Renal cortex interstitium (tissue), 11 donors: Measurements from ENCODE around the gene TRMT2A. TPM values are rescaled to one million over a fixed set of nuclear protein-coding genes. Genes with fewer than 3 reads are reported as not detected.

Experiments used
- DNase-seq, 11 donors: peaks; one replicate each; pipeline ENCODE4 v3.0.0-alpha.2; 2013; ENCODE audit warnings: low read depth in 9 of 11, low spot score in 4 of 11; ENCODE audit errors: extremely low read depth in 1 of 11
- polyA plus RNA-seq, 3 donors: library from polyadenylated mRNA; unstranded; fragments of 120-200 nt; gene quantifications; one replicate each; pipeline ENCODE4 v1.2.1, GENCODE V29; 2013; ENCODE audit not compliant: insufficient read length in 3 of 3

The TRMT2A gene
- polyA plus RNA-seq, 3 donors = 46.5 to 57.3 (median 55.3) TPM

DNA sequence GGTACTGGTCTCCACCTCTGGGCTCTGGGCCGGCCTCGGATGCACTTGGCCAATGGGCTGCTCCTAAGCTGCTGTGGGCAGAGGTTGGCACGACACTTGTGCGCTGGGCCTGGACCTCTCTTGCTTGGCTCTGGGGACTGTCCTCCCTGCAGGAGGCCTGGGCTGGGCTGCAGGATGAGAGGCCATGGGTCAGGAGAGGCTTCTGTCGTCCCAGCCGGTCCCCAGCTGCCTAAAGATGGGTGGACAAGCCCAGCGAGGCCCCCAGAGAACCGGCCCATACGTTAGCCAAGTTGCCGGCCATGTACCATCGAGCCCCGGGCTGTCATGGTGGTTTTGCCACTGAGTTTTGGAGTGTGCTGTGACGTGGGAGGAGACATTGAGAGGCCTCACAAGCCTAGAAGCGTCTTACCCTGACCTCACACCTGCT, 35.5 kb upstream of the TRMT2A start:
- no peak for DNase-seq

DNA sequence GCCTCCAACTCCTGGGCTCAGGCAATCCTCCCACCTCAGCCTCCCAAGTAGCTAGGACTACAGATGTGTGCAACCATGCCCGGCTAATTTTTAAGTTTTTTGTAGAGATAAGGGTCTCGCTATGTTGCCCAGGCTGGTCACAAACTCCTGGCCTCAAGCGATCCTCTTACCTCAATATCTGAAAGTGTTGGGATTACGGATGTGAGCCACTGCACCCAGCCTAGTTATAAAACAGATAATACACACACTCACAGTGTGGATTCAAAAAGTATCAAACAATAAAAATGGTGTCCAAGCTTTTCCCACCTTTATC, 34.2 kb upstream of the TRMT2A start:
- no peak for DNase-seq

DNA sequence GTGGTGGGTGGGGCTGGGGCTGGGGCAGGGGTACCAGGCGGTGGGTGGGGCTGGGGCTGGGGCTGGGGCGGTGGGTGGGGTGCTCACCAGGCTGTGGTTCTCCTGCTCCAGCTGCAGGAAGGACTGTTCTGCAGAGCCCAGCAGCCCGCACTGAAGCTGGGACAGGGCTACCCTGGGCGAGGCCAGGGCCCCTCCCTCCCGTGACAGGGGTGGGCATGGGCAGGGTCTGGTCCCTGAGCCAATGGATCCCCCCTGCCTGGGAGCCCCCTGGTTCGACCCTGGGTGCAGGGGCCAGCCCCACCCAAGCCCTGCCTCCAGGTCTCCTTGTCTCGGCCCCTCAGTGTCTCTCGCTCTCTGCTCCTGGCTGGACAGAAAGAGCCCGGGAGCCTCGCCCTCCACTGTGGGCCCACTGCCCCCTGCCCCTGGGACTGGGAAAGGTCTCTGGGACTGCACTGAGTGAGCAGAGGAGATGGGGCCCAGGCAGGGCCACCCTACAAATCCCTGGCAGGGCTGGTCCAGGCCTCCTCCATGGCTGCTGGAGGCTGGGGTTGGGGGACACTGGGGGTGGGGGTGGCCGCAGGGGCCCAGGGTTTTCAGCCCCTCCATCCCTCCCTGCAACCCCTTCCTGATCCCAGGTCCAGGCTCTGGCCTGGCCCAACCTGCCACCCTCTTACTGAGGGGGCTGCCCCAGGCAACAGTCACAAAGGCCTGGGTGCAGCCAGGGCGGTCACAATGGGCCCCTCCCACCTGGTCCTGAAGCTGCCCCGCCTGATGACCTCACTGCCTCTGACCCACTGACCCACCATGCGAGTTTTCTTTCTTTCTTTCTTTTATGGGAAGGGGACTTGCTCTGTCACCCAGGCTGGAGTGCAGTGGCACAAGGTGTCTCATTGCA, 33.6 kb upstream of the TRMT2A start, which contains the start of gene CCDC188:
TSS of gene CCDC188 (minus strand) at position 675 of the 895 bp plus-strand sequence. CDS start at position 606, 69 bp downstream.
- DNase-seq = no peak

DNA sequence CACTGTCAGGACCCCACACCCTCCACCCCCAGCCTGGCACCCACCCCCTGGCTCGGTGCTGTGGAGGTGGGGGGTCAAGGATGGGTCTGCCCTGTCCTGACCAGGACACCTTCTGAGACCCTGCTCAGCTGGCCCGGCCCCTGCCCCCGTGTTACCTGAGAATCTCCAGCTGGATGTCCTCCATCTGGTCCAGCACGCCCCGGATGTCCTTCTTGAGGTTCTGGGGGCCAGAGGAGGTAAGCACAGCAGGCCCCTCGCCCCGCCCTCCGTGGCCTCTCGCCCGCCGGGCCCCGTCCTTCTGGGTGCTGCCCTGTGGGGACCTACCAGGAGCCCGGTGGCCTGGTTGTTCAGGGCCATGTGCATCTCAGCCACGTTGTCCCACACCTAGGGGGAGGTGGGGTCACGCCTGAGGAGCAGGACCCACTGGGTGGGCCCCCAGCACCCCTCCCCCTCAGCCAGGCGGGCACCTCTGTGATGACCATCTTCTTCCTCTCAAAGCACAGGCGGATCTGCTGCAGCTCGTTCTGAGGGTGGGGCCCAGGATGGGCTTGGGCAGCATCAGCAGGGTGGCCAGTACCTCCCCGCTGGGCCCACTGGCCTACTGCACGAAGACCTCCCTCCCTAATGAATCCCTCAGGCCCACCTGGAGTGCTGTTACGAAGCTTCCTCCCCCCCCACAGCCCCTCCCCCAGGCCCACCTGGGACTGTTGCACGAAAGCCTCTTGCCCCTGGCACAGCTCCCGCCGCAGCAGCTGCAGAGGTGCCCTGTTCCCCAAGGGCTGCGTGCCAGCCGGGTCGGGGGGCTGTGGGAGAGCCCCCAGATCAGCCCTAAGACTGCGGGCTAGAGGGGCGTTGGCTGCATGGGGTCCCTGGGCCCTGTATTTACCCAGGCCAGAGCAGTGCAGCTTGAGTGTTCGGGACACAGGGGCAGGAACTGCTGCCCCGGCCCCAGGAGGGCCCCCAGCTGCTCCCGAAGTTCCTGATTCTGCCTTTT, 32.5 kb upstream of the TRMT2A start:
- DNase-seq = no peak

DNA sequence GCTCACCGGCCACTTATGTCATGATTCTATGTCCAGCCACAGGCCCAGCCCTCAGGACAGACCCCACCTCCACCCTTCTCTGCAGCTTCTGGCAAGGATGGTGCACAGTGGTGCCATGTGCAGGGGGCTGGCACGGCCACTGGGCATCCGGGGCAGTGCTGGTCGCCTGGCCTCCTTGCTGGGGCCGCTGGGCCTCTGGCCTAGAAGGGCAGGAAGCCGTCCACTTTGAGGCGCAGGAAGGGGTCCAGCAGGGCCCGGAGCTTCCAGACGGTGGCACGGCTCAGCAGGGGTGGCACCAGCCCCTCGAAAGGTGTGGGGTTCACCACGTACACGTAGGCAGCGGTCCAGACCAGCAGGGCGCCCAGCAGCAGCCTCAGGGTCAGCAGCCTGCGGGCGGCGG, 31.4 kb upstream of the TRMT2A start:
- no peak for DNase-seq

DNA sequence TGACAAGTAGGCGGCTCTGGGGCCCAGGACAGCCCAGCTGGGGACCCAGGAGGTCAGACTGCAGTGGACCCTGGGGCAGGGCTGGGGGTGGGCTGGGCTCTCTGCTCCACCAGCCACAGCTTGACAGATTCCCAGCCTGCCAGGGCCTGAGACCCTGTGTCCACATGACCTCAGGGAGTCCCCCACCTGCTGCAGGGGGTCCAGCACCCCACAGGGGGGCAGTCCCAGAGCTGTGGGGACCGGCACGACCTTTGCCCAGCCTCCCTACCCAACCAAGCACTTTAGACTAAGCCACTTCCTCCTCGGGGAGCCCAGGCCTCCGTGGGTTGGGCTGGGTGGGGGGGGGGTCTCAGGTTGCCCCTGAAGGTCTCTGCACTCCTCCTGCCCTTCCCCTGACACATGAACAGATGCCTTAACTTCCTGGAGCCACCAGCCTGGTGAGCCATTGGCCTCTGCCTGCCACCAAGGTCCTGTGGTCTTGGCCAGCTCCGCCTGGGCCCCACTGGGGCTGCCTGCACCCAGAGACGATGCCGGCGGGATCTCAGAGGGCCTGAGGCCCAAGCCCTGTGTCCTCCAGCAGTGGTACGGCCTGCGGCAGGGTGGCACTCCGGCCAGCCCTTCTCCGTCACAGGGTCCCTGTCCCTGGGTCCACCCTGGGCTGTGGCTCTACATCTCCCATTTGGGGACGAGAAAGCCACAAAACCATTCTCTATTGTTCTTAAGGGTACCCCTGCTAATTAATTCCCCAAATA, 30.4 kb upstream of the TRMT2A start:
- no peak for DNase-seq

DNA sequence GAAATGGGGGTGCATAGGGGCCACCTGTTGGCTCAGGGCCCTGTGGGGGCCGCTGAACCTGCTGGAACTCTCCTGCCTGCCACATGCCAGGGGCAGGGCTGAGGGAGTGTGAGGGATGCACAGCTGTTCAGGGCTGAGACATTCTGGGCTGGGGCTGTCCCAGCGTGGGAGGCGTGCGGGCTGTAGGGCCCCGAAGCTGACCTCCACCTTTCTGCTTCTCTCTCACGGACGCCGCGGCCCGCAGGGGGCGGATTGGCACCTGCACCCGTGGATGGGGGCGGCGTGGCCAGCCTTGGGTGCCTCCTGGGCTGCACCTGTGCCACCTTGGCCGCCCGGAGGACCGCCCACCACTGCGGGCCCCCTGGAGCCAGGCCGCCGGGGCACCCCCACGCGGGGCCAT, 29.8 kb upstream of the TRMT2A start:
- no peak for DNase-seq

DNA sequence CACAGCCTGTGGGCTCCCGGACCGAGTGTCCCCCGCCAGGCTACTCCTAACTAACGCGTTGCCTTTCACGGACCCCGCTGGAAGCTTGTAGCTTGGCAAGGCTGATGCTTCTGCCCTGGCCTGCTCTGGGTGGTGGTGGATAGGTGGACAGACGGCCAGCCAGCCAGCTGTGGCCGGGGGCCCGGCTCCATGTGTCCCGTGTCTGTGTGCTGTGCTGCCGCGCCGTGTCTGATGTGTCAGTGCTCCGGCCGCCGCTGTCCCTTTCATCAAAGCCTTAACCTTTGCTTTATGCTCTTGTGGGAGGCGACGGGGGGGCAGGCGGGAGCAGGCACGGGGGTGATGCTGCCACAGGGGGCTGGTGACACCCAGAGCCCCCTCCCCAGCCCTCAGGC, 28.8 kb upstream of the TRMT2A start:
- no peak for DNase-seq

DNA sequence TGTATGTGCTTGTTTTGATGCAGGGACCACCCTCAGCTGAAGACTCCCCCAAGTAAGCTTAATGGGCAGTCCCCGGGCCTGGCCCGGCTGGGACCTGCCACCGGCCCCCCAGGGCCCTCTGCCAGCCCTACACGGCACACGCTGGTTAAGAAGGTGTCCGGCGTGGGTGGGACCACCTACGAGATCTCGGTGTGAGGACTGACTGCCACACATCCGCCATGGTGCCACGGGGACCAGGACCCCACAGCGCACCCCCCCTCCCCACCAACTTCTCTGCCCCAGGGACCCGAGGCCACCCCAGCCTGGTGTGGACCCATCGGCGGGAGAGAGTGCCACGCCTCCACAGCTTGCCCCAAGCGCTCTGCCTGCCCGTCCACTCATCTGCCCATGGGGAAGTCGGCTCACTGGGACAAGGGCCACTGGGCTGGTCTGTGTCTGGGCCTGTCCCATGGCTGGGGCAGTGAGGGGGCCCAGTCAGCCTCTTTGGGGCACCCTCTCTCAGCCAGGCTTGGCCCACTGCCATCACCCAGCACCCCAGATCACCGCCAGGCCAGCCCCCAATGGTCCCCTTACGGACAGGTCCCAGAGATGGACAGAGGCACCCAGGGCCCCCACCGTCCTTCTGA, 28.3 kb upstream of the TRMT2A start:
- no peak for DNase-seq

DNA sequence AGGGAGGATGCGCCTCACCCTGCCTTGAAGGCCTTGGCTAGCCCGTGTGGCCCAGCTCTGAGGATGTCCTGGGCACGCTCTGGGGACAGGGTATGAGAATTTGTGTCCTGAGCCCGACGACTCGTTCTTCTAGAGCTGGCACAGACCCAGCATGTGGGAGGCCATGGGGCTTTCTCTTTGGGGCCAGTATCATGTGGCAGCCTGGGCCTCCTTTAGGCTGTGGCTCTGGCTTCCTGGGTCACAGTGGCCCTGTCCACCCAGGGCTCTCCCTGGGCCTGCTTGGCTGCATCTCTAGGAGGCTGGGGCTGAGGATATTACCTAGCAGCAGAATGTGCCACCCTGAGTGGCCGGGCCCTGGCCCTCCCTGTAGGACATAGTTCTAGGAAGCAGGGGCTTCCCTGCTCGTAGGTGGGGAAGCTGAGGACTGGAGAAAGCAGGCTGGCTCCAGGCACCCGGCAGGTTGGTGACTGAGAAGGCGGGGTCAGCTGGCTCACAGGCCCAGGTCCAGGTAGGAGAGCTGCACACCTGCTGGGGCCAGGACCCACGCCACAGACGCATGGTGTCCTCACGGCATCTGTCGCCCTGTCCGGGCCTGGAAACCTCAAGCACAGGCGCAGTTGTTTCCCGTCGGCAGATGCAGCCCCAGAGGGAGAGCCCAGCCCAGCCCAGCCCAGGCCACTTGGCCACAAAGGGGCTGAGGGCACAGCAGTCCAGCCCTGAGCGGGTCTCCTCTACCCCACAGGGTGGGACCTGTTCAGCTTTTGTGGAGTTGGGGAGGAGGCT, 27.0 kb upstream of the TRMT2A start:
- DNase-seq = no peak

DNA sequence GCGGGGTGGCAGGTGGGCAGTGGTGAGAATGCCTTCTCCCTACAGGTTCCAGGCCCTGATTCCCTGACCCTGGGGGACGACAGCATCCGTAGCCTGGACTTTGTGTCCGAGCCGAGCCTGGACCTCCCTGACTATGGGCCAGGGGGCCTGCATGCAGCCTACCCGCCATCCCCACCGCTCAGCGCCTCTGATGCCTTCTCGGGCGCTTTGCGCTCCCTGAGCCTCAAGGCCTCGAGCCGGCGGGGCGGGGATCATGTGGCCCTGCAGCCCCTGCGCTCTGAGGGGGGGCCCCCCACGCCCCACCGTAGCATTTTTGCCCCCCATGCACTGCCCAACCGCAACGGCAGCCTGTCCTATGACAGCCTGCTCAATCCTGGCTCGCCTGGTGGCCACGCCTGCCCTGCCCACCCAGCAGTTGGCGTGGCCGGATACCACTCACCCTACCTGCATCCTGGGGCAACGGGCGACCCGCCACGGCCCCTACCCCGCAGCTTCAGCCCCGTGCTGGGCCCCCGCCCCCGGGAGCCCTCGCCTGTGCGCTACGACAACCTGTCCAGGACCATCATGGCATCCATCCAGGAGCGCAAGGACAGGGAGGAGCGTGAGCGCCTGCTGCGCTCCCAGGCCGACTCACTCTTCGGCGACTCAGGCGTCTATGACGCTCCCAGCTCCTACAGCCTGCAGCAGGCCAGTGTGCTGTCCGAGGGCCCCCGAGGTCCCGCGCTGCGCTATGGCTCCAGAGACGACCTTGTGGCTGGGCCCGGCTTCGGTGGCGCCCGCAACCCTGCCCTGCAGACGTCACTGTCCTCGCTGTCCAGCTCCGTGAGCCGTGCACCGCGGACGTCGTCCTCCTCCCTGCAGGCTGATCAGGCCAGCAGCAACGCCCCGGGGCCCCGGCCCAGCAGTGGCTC, 25.9 kb upstream of the TRMT2A start:
- DNase-seq = no peak

DNA sequence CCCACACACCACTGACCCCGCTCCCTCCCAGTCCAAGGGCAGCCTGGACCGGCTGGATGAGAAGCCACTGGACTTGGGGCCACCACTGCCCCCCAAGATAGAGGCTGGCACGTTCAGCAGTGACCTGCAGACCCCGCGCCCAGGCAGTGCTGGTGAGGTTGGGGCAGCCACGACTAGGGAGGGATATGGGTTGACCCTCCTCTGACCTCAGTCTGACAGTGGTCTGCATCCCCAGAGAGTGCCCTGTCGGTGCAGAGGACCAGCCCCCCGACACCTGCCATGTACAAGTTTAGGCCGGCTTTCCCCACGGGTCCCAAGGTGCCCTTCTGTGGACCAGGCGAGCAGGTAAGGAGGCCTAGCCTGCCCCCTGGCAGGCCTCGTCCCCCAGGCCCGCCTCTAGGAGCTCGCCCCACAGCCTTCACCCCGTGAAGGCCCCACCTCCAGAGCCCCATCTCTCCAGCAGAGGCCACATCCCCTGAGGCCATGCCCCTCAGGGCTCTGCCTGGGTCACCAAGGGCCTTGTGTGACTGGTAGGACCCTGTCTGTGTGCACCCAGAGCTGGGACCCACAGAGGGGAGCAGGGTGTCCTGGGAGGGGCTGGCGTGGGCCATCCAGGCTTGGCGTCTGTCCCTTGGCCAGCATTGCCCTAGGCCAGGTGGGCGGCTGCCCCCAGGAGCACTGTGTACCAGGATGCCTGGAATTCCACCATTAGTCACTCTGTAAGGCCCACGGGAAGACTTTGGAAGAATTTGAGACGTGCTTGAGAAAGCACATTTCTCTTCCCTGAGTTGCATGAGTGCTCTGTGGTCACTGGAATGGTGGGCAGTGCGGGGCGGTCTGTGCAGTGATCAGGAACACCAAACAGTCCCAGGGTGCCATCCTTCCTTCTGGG, 24.4 kb upstream of the TRMT2A start:
- no peak for DNase-seq

DNA sequence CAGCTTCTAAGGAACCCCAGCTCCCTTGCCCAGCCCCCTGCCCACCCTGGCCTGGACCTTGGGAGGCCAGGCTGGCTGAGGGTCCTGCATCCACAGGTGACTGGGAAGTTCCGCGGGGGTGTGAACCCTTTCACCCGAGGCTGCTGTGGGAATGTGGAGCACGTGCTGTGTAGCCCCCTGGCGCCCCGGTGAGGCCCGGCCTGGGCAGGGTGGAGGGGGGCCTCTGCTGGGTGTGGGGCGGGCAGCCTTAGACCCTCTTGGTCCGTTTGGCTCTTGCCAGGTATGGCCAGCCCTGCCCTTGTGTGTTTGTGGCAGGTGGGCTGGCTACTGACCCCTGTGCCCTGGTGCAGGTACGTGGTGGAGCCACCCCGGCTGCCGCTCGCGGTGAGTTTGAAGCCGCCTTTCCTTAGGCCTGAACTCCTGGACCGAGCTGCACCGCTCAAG, 23.5 kb upstream of the TRMT2A start:
- no peak for DNase-seq

DNA sequence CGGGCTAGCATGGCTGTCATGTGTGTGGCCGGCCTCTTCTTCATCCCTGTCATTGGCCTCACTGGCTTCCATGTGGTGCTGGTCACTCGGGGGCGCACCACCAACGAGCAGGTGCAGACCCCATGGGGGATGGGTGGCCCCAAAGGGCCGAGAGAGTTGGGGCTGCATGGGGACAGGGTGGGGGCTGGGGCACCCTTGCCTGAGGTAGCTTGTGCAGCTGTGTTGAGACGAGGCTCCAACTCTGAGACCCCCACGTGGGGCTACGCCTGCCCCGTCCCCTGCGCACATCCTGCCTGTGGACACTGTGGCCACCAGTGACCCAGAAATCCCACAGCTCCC, 23.1 kb upstream of the TRMT2A start:
- no peak for DNase-seq

DNA sequence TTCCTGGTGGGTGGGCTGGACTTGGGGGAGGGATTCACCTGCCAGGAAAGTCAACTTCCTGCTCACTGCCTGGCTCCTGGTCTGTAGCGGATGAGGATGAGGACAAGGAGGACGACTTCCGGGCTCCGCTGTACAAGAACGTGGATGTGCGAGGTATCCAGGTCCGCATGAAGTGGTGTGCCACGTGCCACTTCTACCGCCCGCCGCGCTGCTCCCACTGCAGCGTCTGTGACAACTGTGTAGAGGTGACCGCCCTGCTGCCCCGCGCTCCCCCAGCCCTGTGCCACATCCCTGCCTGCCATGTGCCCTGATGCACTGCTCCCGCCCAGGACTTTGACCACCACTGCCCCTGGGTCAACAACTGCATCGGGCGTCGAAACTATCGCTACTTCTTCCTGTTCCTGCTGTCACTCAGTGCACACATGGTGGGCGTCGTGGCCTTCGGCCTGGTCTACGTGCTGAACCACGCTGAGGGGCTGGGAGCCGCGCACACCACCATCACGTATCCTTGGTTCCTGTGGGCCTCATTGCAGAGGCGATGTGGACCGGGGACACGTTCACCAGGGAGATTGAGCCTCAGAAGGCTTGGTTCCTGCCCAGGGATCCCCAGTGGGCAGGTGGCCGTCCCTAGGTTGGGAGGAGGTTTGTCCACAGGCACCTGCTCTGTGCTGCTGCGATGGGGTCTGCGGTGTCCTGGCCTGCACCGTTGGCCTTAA, 22.5 kb upstream of the TRMT2A start:
- no peak for DNase-seq

DNA sequence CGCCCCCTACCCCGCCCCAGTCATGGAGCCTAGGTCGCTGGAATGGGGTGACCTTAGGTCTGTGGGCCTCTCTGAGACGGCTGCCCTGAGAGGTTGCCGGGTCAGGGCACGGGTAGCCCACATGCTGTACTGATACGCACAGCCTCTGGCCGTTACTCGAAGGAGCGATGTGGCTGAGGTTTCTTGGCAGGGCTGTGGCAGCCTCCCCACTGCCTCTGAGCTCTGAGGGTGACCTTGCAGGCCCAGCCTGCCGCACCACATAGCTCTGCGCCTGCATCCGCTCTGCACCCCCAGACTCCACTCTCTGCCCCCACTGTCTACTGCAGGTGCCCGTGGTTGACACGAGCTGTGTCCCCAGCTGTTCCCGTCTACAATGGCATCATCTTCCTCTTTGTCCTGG, 21.8 kb upstream of the TRMT2A start:
- no peak for DNase-seq
